Mesenchymal stem cell (in vitro differentiated cells and primary cell): ENCODE data around the gene PROCA1.
A peak's percentile ranks its signal among the peaks of the same experiment; 100 is the strongest.

Experiments
- DNase-seq: peaks from one replicate; pipeline ENCODE4 v3.0.0-alpha.2; 2013
- H2AFZ ChIP-seq: one replicate; pipeline ENCODE4 v1.6.1; 2013; ENCODE audit warnings: low read depth, mild to moderate bottlenecking, control low read depth, inconsistent platforms, low read length, moderate library complexity
- H2AK5ac ChIP-seq: 2 replicates; pipeline ENCODE4 v1.6.1; 2013; ENCODE audit warnings: low read length, moderate library complexity, mild to moderate bottlenecking, inconsistent platforms; ENCODE audit not compliant: severe bottlenecking
- H2BK120ac ChIP-seq: one replicate; pipeline ENCODE4 v1.6.1; 2013; ENCODE audit warnings: low read depth, mild to moderate bottlenecking, inconsistent platforms, low read length, moderate library complexity
- H2BK12ac ChIP-seq, 2 experiments: one replicate each; pipeline ENCODE4 v1.6.1; 2013; ENCODE audit warnings: inconsistent platforms in 2 of 2, low read length in 2 of 2, mild to moderate bottlenecking in 2 of 2, moderate library complexity in 2 of 2, control low read depth in 1 of 2
- H2BK15ac ChIP-seq: one replicate; pipeline ENCODE4 v1.6.1; 2013; ENCODE audit warnings: mild to moderate bottlenecking, low read depth, inconsistent platforms; ENCODE audit not compliant: poor library complexity, severe bottlenecking
- H2BK5ac ChIP-seq: 2 replicates; pipeline ENCODE4 v1.6.1; 2013; ENCODE audit warnings: low read depth, mild to moderate bottlenecking, low read length, control low read depth, inconsistent platforms; ENCODE audit not compliant: poor library complexity, severe bottlenecking
- H3K14ac ChIP-seq, 2 experiments: one replicate each; pipeline ENCODE4 v1.6.1; 2013; ENCODE audit warnings: inconsistent platforms in 2 of 2, low read length in 2 of 2, control low read depth in 1 of 2, mild to moderate bottlenecking in 1 of 2, moderate library complexity in 1 of 2
- H3K18ac ChIP-seq, 2 experiments: one replicate each; pipeline ENCODE4 v1.6.1; 2013; ENCODE audit warnings: inconsistent platforms in 2 of 2, low read length in 2 of 2, control low read depth in 1 of 2, low read depth in 1 of 2, mild to moderate bottlenecking in 1 of 2
- H3K23ac ChIP-seq, 2 experiments: one replicate each; pipeline ENCODE4 v1.6.1; 2013; ENCODE audit warnings: inconsistent platforms in 2 of 2, low read length in 2 of 2, mild to moderate bottlenecking in 2 of 2, moderate library complexity in 2 of 2, control low read depth in 1 of 2
- H3K27ac ChIP-seq: 2 replicates; pipeline ENCODE4 v1.5.1; 2013; ENCODE audit warnings: mild to moderate bottlenecking, moderate library complexity, low read length, control low read depth, inconsistent platforms; ENCODE audit not compliant: poor library complexity, severe bottlenecking
- H3K27me3 ChIP-seq, 2 experiments: 2 replicates each; pipeline versions ENCODE4 v1.6.1 to v1.7.0; 2013; ENCODE audit warnings: low read length in 2 of 2, mild to moderate bottlenecking in 2 of 2, moderate library complexity in 2 of 2, control low read depth in 1 of 2, inconsistent platforms in 1 of 2; ENCODE audit not compliant: control insufficient read depth in 1 of 2, insufficient read depth in 1 of 2
- H3K36me3 ChIP-seq, 2 experiments: 2 replicates each; pipeline versions ENCODE4 v1.6.1 to v1.7.0; 2013; ENCODE audit warnings: low read length in 2 of 2, control low read depth in 1 of 2, inconsistent platforms in 1 of 2, low read depth in 1 of 2, mild to moderate bottlenecking in 1 of 2; ENCODE audit not compliant: insufficient read depth in 2 of 2, control insufficient read depth in 1 of 2
- H3K4ac ChIP-seq, 2 experiments: one replicate each; pipeline ENCODE4 v1.6.1; 2013; ENCODE audit warnings: inconsistent platforms in 2 of 2, low read length in 2 of 2, mild to moderate bottlenecking in 2 of 2, moderate library complexity in 2 of 2, control low read depth in 1 of 2, low read depth in 1 of 2
- H3K4me1 ChIP-seq: 2 replicates; pipeline ENCODE4 v1.6.1; 2013; ENCODE audit warnings: low read depth, low read length, control low read depth; ENCODE audit not compliant: control insufficient read depth, insufficient read depth
- H3K4me2 ChIP-seq: 2 replicates; pipeline ENCODE4 v1.6.1; 2013; ENCODE audit warnings: low read length, mild to moderate bottlenecking, inconsistent platforms; ENCODE audit not compliant: poor library complexity, severe bottlenecking
- H3K4me3 ChIP-seq, 2 experiments: 2 replicates each; pipeline versions ENCODE4 v1.5.1 to v1.7.0; 2013; ENCODE audit warnings: low read length in 2 of 2, mild to moderate bottlenecking in 2 of 2, control low read depth in 1 of 2, low read depth in 1 of 2; ENCODE audit not compliant: insufficient read depth in 1 of 2
- H3K79me1 ChIP-seq: replicated peaks from 2 replicates; pipeline ENCODE4 v1.6.1; 2013; ENCODE audit warnings: mild to moderate bottlenecking, control low read depth, low read length, inconsistent platforms; ENCODE audit not compliant: poor library complexity, severe bottlenecking
- H3K9ac ChIP-seq: 2 replicates; pipeline ENCODE4 v1.7.0; 2013; ENCODE audit warnings: mild to moderate bottlenecking, low read length, moderate library complexity
- H3K9me3 ChIP-seq: 2 replicates; pipeline ENCODE4 v1.7.0; 2013; ENCODE audit warnings: mild to moderate bottlenecking, low read length; ENCODE audit not compliant: control insufficient read depth
- H4K8ac ChIP-seq: one replicate; pipeline ENCODE4 v1.6.1; 2013; ENCODE audit warnings: inconsistent platforms, mild to moderate bottlenecking, low read length, moderate library complexity
- H4K91ac ChIP-seq: one replicate; pipeline ENCODE4 v1.6.1; 2013; ENCODE audit warnings: mild to moderate bottlenecking, low read length, inconsistent platforms
- WGBS: methylation state at CpG from one replicate; pipeline ENCODE4 v1.1.7; 2013; ENCODE audit warnings: mixed read lengths; 5-methylcytosine and 5-hydroxymethylcytosine counted together

Gene PROCA1

DNA sequence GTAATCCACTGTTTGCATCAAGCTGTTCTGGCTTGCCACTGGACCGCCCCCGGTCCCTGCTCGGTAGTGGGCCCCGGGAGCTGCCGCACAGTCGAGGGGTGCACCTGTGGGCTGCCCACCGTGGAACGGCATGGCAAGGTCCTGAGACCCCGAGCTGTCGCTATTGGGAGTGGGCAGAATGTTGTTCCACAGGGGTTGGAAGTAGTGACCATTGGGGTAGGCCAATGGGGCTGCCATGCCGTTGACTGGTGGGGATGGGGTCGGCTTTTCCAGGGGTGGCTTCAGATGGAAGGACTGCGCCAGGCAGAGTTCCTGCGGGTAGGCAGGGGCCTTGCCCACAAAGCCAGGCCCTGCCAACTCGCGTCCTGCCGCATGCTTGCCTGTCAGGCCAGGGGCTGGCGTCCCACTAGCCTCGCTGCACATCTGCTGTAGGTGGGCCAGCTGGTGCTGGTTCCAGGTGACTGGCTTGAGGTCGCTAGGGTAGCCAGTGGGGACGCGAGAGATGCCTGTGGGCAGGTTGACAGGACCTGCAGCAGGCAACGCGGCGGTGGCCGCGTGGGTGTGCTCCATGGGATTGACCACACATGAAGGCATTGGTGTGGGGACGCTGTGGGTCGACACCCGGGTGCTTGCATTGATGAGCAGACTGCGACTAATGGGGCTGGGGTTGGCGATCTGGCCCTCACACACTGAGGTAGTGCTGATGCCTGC lies 46.9 kb upstream of the PROCA1 start:
- H3K23ac ChIP-seq: no peak overlapping the region
- peaks cover 20% of the 10 kb centered on the region for H3K4me1 ChIP-seq
- no peak overlapping the region for H2AK5ac ChIP-seq
- H3K4ac ChIP-seq: no peak overlapping the region
- no peak overlapping the region for H3K9ac ChIP-seq
- H4K91ac ChIP-seq: no peak overlapping the region
- H3K4me3 ChIP-seq: no peak overlapping the region
- H3K79me1 ChIP-seq: peaks cover 30% of the 10 kb centered on the region
- DNase-seq: no peak
- no peak overlapping the region for H2AFZ ChIP-seq
- no peak overlapping the region for H3K4me2 ChIP-seq
- no peaks in the 10 kb centered on the region for H3K27me3 ChIP-seq
- H3K36me3 ChIP-seq: peaks cover 26 to 61% of the 10 kb centered on the region in 2 experiments
- H3K9me3 ChIP-seq: no peaks in the 10 kb centered on the region
- H2BK5ac ChIP-seq: no peak overlapping the region
- H2BK12ac ChIP-seq: no peak overlapping the region
- 98% methylated on average over 32 of the region's 32 CpGs for WGBS
- no peak overlapping the region for H4K8ac ChIP-seq
- no peak overlapping the region for H3K27ac ChIP-seq
- H2BK120ac ChIP-seq: no peak overlapping the region
- no peak overlapping the region for H3K14ac ChIP-seq
- H2BK15ac ChIP-seq: no peak overlapping the region
- no peak overlapping the region for H3K18ac ChIP-seq

DNA sequence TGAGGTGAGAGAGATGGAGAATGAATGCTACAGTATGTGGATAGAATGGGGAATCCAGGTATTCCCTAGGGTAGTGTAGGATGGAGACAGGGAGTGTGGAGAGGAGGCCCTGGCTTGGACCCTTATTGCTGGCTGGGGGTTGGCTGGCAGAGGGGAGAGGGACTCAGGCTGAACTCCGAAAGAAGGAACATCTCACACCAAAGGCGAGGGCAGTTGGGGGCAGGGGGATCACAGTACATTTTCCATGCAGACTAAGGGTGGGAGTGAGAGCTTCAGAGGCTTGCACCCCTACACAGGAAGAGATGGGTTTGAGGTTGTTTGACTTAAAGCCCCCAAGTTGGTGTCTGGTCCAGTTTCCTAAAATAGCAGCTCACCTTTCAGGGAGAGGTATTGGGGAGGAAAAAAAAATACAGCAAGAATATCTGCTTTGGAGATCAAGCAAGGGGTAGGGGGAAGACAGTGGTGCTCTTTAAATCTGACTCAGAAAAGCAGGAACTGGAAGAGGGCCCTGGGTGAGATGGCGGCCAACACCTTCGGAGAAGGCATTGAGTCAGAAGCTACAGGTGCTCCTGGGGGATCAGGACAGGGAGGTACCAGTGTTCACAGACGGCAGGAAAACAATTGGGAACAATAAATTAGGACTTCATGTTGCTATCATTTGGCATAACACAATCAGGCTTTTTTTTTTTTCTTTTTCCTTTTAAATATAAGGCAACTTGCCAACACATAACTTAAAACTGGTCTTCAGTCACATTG lies 44.5 kb upstream of the PROCA1 start:
- no peak overlapping the region for H3K14ac ChIP-seq
- H2AK5ac ChIP-seq: no peak overlapping the region
- no peak overlapping the region for H4K91ac ChIP-seq
- no peaks in the 10 kb centered on the region for H3K27me3 ChIP-seq
- peaks cover 42 to 58% of the 10 kb centered on the region in 2 experiments for H3K36me3 ChIP-seq
- H2BK5ac ChIP-seq: no peak overlapping the region
- no peak overlapping the region for H3K4ac ChIP-seq
- H2AFZ ChIP-seq: no peak overlapping the region
- H3K27ac ChIP-seq: no peak overlapping the region
- 90% methylated on average over 4 of the region's 5 CpGs for WGBS
- no peak overlapping the region for H3K4me2 ChIP-seq
- H3K23ac ChIP-seq: no peak overlapping the region
- H3K4me1 ChIP-seq: peaks cover 16% of the 10 kb centered on the region
- no peak overlapping the region for H3K4me3 ChIP-seq
- no peak overlapping the region for H2BK15ac ChIP-seq
- H2BK120ac ChIP-seq: no peak overlapping the region
- H3K9me3 ChIP-seq: no peaks in the 10 kb centered on the region
- no peak overlapping the region for H4K8ac ChIP-seq
- H3K9ac ChIP-seq: no peak overlapping the region
- no peak for DNase-seq
- peaks cover 30% of the 10 kb centered on the region for H3K79me1 ChIP-seq
- no peak overlapping the region for H2BK12ac ChIP-seq
- H3K18ac ChIP-seq: no peak overlapping the region

DNA sequence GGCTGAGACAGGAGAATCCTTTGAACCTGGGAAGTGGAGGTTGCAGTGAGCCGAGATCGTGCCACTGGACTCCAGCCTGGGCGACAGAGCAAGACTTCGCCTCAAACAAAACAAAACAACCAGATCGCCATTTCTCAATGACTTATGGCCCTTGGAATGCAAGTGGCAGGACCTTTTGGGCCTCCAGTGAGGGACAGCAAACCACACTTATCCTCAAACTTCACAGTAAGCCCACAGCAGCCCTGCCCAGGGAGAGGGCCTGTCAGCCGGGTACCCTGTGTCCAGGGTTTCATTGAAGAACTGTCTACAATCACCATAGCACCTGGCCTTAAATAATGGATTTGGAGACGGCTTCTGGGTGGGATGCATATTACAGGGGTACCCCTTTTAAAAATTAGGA lies 43.8 kb upstream of the PROCA1 start:
- no peaks in the 10 kb centered on the region for H3K27me3 ChIP-seq
- no peak overlapping the region for H2BK5ac ChIP-seq
- H3K23ac ChIP-seq: no peak overlapping the region
- H2AK5ac ChIP-seq: no peak overlapping the region
- peaks cover 50 to 65% of the 10 kb centered on the region in 2 experiments for H3K36me3 ChIP-seq
- H3K27ac ChIP-seq: no peak overlapping the region
- H3K4me2 ChIP-seq: peak overlapping the region; percentile 17
- DNase-seq: peak; percentile 58
- peaks cover 33% of the 10 kb centered on the region for H3K79me1 ChIP-seq
- no peak overlapping the region for H3K9ac ChIP-seq
- H4K91ac ChIP-seq: no peak overlapping the region
- H3K4me3 ChIP-seq: no peak overlapping the region
- H2AFZ ChIP-seq: no peak overlapping the region
- H2BK15ac ChIP-seq: no peak overlapping the region
- H3K14ac ChIP-seq: no peak overlapping the region
- no peak overlapping the region for H3K18ac ChIP-seq
- no peak overlapping the region for H4K8ac ChIP-seq
- H3K4me1 ChIP-seq: peaks cover 11% of the 10 kb centered on the region
- H3K9me3 ChIP-seq: no peaks in the 10 kb centered on the region
- no peak overlapping the region for H2BK12ac ChIP-seq
- no peak overlapping the region for H3K4ac ChIP-seq
- H2BK120ac ChIP-seq: no peak overlapping the region
- 29% methylated on average over 5 of the region's 7 CpGs for WGBS

DNA sequence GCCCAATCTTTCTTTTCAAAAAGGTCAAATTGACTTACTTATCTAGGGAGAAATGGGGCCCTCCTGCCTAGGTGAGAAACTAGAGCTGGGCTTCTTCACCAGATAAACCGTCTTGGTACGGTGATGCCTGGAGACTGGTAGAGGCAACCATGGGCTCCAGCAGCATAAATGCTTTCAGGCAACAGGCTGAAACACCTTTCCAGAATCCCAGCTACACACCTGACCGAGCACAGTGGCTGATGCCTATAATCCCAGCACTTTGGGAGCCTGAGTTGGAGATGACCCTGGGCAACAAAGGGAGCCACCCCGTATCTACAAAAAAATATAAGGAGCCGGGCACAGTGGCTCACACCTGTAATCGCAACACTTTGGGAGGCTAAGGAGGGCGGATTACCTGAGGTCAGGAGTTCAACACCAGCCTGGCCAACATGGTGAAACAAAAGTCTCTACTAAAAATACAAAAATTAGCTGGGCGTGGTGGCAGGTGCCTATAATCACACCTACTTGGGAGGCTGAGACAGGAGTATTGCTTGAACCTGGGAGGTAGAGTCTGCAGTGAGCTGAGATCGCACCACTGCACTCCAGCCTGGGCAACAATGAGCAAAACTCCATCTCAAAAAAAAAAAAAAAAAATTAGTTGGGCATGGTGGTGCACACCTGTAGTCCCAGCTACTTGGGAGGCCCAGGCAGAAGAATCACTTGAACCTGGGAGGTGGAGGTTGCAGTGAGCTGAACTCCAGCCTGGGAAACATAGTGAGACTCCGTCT lies 40.1 kb upstream of the PROCA1 start:
- Histone ChIP-seq H3K4me2 (no peak overlapping the region), H3K27me3 (no peaks in the 10 kb centered on the region), H2AFZ (no peak overlapping the region), H2BK120ac (no peak overlapping the region), H4K91ac (no peak overlapping the region), H2BK12ac (no peak overlapping the region), H3K27ac (no peak overlapping the region), H3K4ac (no peak overlapping the region), H2BK15ac (no peak overlapping the region), H2BK5ac (no peak overlapping the region), H3K18ac (no peak overlapping the region), H2AK5ac (no peak overlapping the region), H3K79me1 (peaks cover 14% of the 10 kb centered on the region), H3K4me3 (no peak overlapping the region), H3K9me3 (no peaks in the 10 kb centered on the region), H4K8ac (no peak overlapping the region), H3K14ac (no peak overlapping the region), H3K4me1 (peaks cover 37% of the 10 kb centered on the region), H3K9ac (no peak overlapping the region), H3K36me3 (peaks cover 58 to 66% of the 10 kb centered on the region in 2 experiments), H3K23ac (no peak overlapping the region)
- WGBS: 94% methylated on average over 9 of the region's 10 CpGs
- no peak for DNase-seq
